Sigmoid colon (tissue), 7 donors: ENCODE results near the gene AP1G2. TPM values are rescaled to one million over a fixed set of nuclear protein-coding genes. Genes with fewer than 3 reads are reported as not detected.

ENCODE experiments used
- DNase-seq: peaks from one replicate; pipeline ENCODE4 v3.0.0-alpha.2; 2019
- H3K27ac ChIP-seq, 4 donors: fragments of 200-600 bp; sonication (generic); one replicate each; pipeline ENCODE4 v1.5.1; 2016 to 2019; ENCODE audit warnings: mild to moderate bottlenecking in 1 of 4
- H3K27me3 ChIP-seq, 3 donors: fragments of 200-600 bp; sonication (generic); one replicate each; pipeline ENCODE4 v1.5.1; 2019; ENCODE audit warnings: mild to moderate bottlenecking in 1 of 3
- H3K36me3 ChIP-seq, 4 donors: fragments of 200-600 bp; sonication (generic); one replicate each; pipeline ENCODE4 v1.5.1; 2016 to 2019
- H3K4me1 ChIP-seq, 4 donors: fragments of 200-600 bp; sonication (generic); one replicate each; pipeline ENCODE4 v1.5.1; 2017 to 2019
- H3K4me3 ChIP-seq, 4 donors: fragments of 200-600 bp; sonication (generic); one replicate each; pipeline ENCODE4 v1.5.1; 2017 to 2019; ENCODE audit warnings: mild to moderate bottlenecking in 2 of 4, moderate library complexity in 1 of 4
- H3K9me3 ChIP-seq, 4 donors: fragments of 200-600 bp in 3 of 4; sonication (generic) in 3 of 4; one replicate each; pipeline versions ENCODE4 v1.5.1 to v1.6.1; 2013 to 2019
- CTCF ChIP-seq, 4 experiments: fragments of 450-650 bp in 3 of 4; fragments of 200-600 bp in 1 of 4; IDR thresholded peaks; one replicate each; pipeline ENCODE4 v1.5.1; 2016 to 2019; ENCODE audit warnings: antibody characterized with exemption in 4 of 4, mild to moderate bottlenecking in 3 of 4, moderate library complexity in 2 of 4
- EP300 ChIP-seq, 4 donors: sonication (generic); formaldehyde crosslinking; IDR thresholded peaks; one replicate each; pipeline ENCODE4 v1.6.1; 2017; ENCODE audit warnings: antibody characterized with exemption in 4 of 4
- POLR2A ChIP-seq, 2 donors: fragments of 450-650 bp; IDR thresholded peaks; one replicate each; pipeline ENCODE4 v1.6.1; 2016; ENCODE audit warnings: antibody characterized with exemption in 2 of 2, mild to moderate bottlenecking in 2 of 2, moderate library complexity in 2 of 2
- POLR2AphosphoS5 ChIP-seq, 4 donors: sonication (generic); formaldehyde crosslinking; IDR thresholded peaks; one replicate each; pipeline ENCODE4 v1.6.1; 2017; ENCODE audit warnings: antibody characterized with exemption in 4 of 4
- WGBS, 2 donors: extraction: QIAGEN DNeasy Blood & Tissue Kit; methylation state at CpG; one replicate each; pipeline ENCODE4 v1.1.7; 2013; 5-methylcytosine and 5-hydroxymethylcytosine counted together
- intact Hi-C: fragments of 100-400 bp; cut with DNase I; formaldehyde crosslinking; loops from one replicate; pipeline ENCODE4 v1.15.1; 2023
- polyA plus RNA-seq, 3 donors: library from polyadenylated mRNA; stranded (reverse); fragments of 200-250 nt; gene quantifications; one replicate each; pipeline ENCODE4 v1.2.3, GENCODE V29; 2013
- total RNA-seq, 4 donors: library from RNA; depleted of rRNA; stranded (reverse); fragments of >200 nt; gene quantifications; one replicate each; pipeline ENCODE4 v1.1.0, GENCODE V29; 2016
- donor health status: healthy with polysubstance abuse.
- donor health status: Bipolar disorder and iron deficiency.
- donor health status: healthy.

Gene AP1G2
- total and polyA plus RNA-seq, 7 donors: 16.4 to 124 (median 33.0) TPM

GRCh38 chr14:23603103-23603502, 35.5 kb upstream of the AP1G2 start:
- Histone ChIP-seq H3K27me3 (no peaks in the 10 kb centered on the region), H3K4me1 (no peaks in the 10 kb centered on the region), H3K4me3 (no peak overlapping the region), H3K36me3 (no peaks in the 10 kb centered on the region), H3K9me3 (no peaks in the 10 kb centered on the region), H3K27ac (no peak overlapping the region)
- TF ChIP-seq CTCF (IDR thresholded peaks at IDR 0.05): no peak
- TF ChIP-seq EP300 (IDR thresholded peaks at IDR 0.05): no peak
- TF ChIP-seq POLR2A (IDR thresholded peaks at IDR 0.05): no peak
- no peak for TF ChIP-seq POLR2AphosphoS5 (IDR thresholded peaks at IDR 0.05)
- 86 to 89% methylated on average over 2 of the region's 2 CpGs for WGBS, 2 donors
- no peak for DNase-seq
- intact Hi-C loops: no loop called here

GRCh38 chr14:23602181-23603095, 34.8 kb upstream of the AP1G2 start:
- DNase-seq: peak; percentile 19
- Histone ChIP-seq H3K9me3 (no peaks in the 10 kb centered on the region), H3K27ac (no peak overlapping the region), H3K4me3 (no peak overlapping the region), H3K4me1 (no peaks in the 10 kb centered on the region), H3K36me3 (no peaks in the 10 kb centered on the region), H3K27me3 (no peaks in the 10 kb centered on the region)
- intact Hi-C loops: no loop called here
- no peak for TF ChIP-seq EP300 (IDR thresholded peaks at IDR 0.05)
- TF ChIP-seq CTCF (IDR thresholded peaks at IDR 0.05): no peak
- TF ChIP-seq POLR2AphosphoS5 (IDR thresholded peaks at IDR 0.05): no peak
- no peak for TF ChIP-seq POLR2A (IDR thresholded peaks at IDR 0.05)
- 91 to 92% methylated on average over 12 of the region's 12 CpGs for WGBS, 2 donors

GRCh38 chr14:23601845-23602180, 34.2 kb upstream of the AP1G2 start:
- TF ChIP-seq POLR2AphosphoS5 (IDR thresholded peaks at IDR 0.05) (no peak), CTCF (IDR thresholded peaks at IDR 0.05) (no peak), POLR2A (IDR thresholded peaks at IDR 0.05) (no peak), EP300 (IDR thresholded peaks at IDR 0.05) (no peak)
- Histone ChIP-seq H3K9me3 (no peaks in the 10 kb centered on the region), H3K27ac (no peak overlapping the region), H3K27me3 (no peaks in the 10 kb centered on the region), H3K4me1 (no peaks in the 10 kb centered on the region), H3K36me3 (no peaks in the 10 kb centered on the region), H3K4me3 (no peak overlapping the region)
- DNase-seq: peak; percentile 4
- intact Hi-C loops: no loop called here
- 75 to 76% methylated on average over 1 of the region's 1 CpG for WGBS, 2 donors

- Histone ChIP-seq H3K9me3 (no peaks in the 10 kb centered on the region), H3K36me3 (no peaks in the 10 kb centered on the region), H3K27me3 (no peaks in the 10 kb centered on the region), H3K4me1 (no peaks in the 10 kb centered on the region), H3K4me3 (no peak overlapping the region), H3K27ac (no peak overlapping the region)
- TF ChIP-seq POLR2A (IDR thresholded peaks at IDR 0.05) (no peak), POLR2AphosphoS5 (IDR thresholded peaks at IDR 0.05) (no peak), CTCF (IDR thresholded peaks at IDR 0.05) (no peak), EP300 (IDR thresholded peaks at IDR 0.05) (no peak)
- DNase-seq: no peak
- intact Hi-C loops: no loop called here
These were observed 33.8 kb upstream of the AP1G2 start for GRCh38 chr14:23601424-23601823.
